ENCODE data around the gene TMEM132A. TPM values are rescaled to one million over a fixed set of nuclear protein-coding genes. Genes with fewer than 3 reads are reported as not detected.

TMEM132A gene
- total and polyA plus RNA-seq, 10 of the 15 experiments (the other 5 are each of a cell fraction or from before 2014, with no cell fraction given) = 0.16 to 25.0 (median 4.3) TPM

DNA sequence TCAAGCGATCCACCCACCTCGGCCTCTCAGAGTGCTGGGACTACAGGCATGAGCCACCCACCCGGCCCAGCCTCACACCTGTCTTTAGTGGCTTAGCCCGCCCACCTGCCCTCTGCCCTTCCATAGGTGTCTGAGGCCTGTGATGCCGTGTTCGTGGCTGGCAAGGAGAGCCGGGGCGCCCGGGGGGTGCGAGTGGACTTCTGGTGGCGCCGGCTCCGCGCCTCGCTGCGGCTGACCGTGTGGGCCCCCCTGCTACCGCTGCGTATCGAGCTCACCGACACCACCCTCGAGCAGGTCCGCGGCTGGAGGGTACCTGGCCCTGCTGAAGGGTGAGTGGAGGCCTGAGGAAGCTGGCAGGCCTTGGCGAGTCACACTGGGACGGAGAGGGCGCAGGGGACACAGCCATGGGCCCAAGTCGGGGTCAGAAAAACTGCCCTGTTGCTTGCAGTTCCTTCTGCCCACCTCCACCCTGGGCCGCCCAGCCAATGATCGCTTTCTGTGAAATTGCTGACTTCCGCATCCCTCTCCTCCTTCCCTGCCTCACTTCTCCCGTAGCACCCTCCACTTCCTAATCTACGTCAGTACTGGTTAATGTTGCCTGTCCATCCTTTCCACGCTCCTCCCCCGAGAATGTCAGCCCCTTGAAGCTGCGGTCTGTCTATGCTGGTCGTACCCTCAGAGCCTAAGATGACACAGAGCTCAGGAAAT is 9.3 kb downstream of the TMEM132A start:
- 80% methylated on average over 27 of the region's 37 CpGs for WGBS (ENCODE audit: insufficient coverage, insufficient replicate concordance, low lambda C conversion rate, missing lambda C conversion rate)
- no peak overlapping the region for H3K27ac ChIP-seq (ENCODE audit: control insufficient read depth, insufficient read depth)
- in situ Hi-C loops (cut with MboI) (no loop called here), intact Hi-C loops (cut with micrococcal nuclease; ENCODE audit: unreplicated experiment) (no loop called here)
- no peaks in the 10 kb centered on the region for H3K9me3 ChIP-seq (replicated peaks; ENCODE audit: control insufficient read depth, insufficient read depth, low read length)
- no peaks in the 10 kb centered on the region for H3K27me3 ChIP-seq (replicated peaks in 1 of 2; ENCODE audit: control insufficient read depth in 2 of 2, insufficient read depth in 2 of 2, low read length in 1 of 2)
- no peak overlapping the region for H2AFZ ChIP-seq (ENCODE audit: control insufficient read depth, low read depth, low read length)
- no peak for FAIRE-seq
- ChIA-PET CTCF (interaction anchor here (0.5 kb wide), 1 partner anchor 394 kb away, joined by 3 read pairs; no protein-coding TSS in a partner anchor), SMC1A (ENCODE audit: uncharacterized antibody, unreplicated experiment) (interaction anchor here (1.0 to 2.3 kb wide), 3 partner anchors 11 to 18 kb away, joined by 3 to 19 read pairs (median 4); no protein-coding TSS in a partner anchor), RAD21 (ENCODE audit: unreplicated experiment) (no interaction called here), POLR2A (interaction anchor here (0.6 to 1.7 kb wide), 2 partner anchors 21 to 291 kb away, joined by 3 to 5 read pairs; no protein-coding TSS in a partner anchor)
- H3K4me1 ChIP-seq (ENCODE audit: control insufficient read depth, insufficient read depth, low read length) = peaks cover 17% of the 10 kb centered on the region
- H3K9ac ChIP-seq (ENCODE audit: control insufficient read depth, insufficient read depth, low read length) = no peak overlapping the region
- TF ChIP-seq, protein P1, sequence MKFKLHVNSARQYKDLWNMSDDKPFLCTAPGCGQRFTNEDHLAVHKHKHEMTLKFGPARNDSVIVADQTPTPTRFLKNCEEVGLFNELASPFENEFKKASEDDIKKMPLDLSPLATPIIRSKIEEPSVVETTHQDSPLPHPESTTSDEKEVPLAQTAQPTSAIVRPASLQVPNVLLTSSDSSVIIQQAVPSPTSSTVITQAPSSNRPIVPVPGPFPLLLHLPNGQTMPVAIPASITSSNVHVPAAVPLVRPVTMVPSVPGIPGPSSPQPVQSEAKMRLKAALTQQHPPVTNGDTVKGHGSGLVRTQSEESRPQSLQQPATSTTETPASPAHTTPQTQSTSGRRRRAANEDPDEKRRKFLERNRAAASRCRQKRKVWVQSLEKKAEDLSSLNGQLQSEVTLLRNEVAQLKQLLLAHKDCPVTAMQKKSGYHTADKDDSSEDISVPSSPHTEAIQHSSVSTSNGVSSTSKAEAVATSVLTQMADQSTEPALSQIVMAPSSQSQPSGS (IDR thresholded peaks at IDR 0.05; ENCODE audit: low read length) = peak; percentile 33; the same call in 1 of the 2 replicates
- TF ChIP-seq ZNF217 (IDR thresholded peaks at IDR 0.05) (no peak), CREB1 (IDR thresholded peaks at IDR 0.05; ENCODE audit: low read depth) (0 out of 2 replicates have a peak, but pooled peaks have one; percentile 10), TCF3 (IDR thresholded peaks at IDR 0.05; ENCODE audit: borderline replicate concordance, insufficient read depth, low read depth, low read length) (no peak), POLR2A (IDR thresholded peaks at IDR 0.05; ENCODE audit: low read depth, low read length) (peak; percentile 15), SREBF1 (IDR thresholded peaks at IDR 0.05; ENCODE audit: low read length) (no peak), MEF2B (IDR thresholded peaks at IDR 0.05; ENCODE audit: partially characterized antibody, poor library complexity, severe bottlenecking) (no peak), KAT2A (conservative IDR thresholded peaks at IDR 0.05; ENCODE audit: control insufficient read depth, low read depth, low read length) (no peak)
- TF ChIP-seq, protein P2, sequence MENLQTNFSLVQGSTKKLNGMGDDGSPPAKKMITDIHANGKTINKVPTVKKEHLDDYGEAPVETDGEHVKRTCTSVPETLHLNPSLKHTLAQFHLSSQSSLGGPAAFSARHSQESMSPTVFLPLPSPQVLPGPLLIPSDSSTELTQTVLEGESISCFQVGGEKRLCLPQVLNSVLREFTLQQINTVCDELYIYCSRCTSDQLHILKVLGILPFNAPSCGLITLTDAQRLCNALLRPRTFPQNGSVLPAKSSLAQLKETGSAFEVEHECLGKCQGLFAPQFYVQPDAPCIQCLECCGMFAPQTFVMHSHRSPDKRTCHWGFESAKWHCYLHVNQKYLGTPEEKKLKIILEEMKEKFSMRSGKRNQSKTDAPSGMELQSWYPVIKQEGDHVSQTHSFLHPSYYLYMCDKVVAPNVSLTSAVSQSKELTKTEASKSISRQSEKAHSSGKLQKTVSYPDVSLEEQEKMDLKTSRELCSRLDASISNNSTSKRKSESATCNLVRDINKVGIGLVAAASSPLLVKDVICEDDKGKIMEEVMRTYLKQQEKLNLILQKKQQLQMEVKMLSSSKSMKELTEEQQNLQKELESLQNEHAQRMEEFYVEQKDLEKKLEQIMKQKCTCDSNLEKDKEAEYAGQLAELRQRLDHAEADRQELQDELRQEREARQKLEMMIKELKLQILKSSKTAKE (IDR thresholded peaks at IDR 0.05; ENCODE audit: low read depth, poor library complexity, severe bottlenecking) = no peak
- TF ChIP-seq, protein P3, sequence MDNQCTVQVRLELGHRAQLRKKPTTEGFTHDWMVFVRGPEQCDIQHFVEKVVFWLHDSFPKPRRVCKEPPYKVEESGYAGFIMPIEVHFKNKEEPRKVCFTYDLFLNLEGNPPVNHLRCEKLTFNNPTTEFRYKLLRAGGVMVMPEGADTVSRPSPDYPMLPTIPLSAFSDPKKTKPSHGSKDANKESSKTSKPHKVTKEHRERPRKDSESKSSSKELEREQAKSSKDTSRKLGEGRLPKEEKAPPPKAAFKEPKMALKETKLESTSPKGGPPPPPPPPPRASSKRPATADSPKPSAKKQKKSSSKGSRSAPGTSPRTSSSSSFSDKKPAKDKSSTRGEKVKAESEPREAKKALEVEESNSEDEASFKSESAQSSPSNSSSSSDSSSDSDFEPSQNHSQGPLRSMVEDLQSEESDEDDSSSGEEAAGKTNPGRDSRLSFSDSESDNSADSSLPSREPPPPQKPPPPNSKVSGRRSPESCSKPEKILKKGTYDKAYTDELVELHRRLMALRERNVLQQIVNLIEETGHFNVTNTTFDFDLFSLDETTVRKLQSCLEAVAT (IDR thresholded peaks at IDR 0.05) = no peak
- H4K20me1 ChIP-seq (ENCODE audit: control insufficient read depth, insufficient read depth) = no peaks in the 10 kb centered on the region
- ATAC-seq = no peak
- no peak overlapping the region for H3K4me2 ChIP-seq (ENCODE audit: control insufficient read depth, insufficient read depth)
- peaks cover 2 to 12% of the 10 kb centered on the region in 2 experiments for H3K36me3 ChIP-seq (ENCODE audit: control insufficient read depth in 2 of 2, insufficient read depth in 2 of 2, low read length in 1 of 2)
- BruUV-seq (replicated peaks) = TSS peak; percentile 29
- DNase-seq (ENCODE audit: low read depth, low spot score) = no peak
- no peak overlapping the region for H3K4me3 ChIP-seq
- no peaks in the 10 kb centered on the region for H3K79me2 ChIP-seq (ENCODE audit: control insufficient read depth, insufficient read depth, low read length)
